ENCODE results near the gene TANC2. TPM values are rescaled to one million over a fixed set of nuclear protein-coding genes. Genes with fewer than 3 reads are reported as not detected.

The TANC2 gene
- total RNA-seq (2014; rRNA removed; shearing (Covaris generic)): 8.3 and 14.0 TPM in 2 replicates

DNA sequence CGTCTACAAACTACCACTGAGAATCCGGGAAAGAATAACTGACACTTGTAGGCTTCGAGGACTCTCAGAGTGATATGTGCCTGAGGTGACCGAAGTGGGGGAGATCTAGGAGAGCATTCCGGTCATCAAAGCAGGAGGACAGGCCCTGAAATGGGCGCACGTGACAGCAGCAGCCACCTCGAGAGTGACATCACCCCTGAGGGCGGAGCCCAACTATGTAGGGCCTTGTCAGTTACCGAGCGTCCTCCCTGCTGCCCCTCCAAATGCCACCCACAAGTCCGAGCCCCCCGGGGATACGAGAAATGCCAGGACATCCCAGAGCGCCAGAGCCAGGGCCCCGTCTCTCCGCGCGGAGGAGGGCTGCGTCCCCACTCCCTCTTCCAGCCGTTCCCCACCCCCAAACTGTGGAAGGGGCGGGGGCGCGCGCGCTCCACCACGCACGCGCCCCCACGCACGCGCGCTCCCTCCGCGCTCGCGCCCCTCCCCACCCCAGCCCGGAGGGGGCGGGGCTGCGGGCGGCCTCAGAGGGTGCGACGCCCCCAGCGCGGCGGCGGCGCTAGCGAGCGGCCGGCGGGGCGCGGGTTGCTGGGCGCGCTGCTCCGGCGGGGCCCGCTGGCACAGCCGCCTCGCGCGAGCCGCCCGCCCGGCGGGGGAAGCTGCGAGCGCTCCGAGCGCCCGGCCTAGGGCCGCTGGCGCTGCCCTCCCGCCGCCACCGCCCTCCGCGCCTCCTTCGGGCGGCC is at the start of gene TANC2:
TANC2 (plus strand) TSS at position 550 of the 740 bp plus-strand sequence. CDS start 43,325 bp downstream, outside the sequence.
- DNase-seq (ENCODE audit: low read depth): peak; percentile 61

DNA sequence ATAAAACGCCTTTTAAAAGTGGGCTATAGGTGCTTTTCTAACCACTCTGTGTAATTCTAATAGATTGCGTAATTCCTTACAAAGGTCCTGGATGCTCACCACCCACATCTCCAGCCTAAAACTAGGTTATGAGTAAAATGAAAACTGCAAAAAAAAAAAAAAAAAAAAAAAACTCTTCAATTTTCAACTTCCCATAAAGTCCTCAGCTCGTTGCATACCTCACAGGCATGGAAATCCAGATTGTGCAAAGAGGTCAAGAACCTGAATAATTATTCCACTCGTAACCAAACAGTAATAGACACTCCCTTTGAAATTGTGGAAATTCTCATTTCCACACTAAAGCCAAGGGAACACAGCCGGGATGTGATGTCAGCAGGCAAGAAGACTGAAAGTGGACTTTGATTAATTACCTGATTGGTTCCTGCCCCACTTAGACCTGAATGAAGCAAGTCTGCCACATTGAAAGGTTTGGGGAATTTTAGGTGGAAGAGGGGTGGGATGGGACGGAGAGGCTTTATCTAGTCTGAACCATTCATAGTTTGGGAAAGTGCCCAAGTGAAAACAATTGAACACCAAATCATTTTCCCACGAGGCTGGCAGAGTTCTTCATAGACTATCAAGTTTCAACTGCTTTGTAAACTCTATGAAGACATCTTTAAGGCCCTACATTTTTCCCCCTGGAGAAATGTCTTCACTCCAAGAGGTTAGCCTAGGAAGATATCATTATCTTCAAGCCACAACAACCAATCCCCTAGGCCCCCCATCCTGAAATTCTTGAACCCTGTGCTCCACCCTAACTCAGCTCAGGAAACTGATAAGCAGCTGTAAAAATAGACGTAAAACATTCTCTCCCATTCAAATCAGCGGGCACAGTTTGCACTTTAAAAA is 49.1 kb upstream of the TANC2 start:
- no peak for DNase-seq (ENCODE audit: low read depth)

DNA sequence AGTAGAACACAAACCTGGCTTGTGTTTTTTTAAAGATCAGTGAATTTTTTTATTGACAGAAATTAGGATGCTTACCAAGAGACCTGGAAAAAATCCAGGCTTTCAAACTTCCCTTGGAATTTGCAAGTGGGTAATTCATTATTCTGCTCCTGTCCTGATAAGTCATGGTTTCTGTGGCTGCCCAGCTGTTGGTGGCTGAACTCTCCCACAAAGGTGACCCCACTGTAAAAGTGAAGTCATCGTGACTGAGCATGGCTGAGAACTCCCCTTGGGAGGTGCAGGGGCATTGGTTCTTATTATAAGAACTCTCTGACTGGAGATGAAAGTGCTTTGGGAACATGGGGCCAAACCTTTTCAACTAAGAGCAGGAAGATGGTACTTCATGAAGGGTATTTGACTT is 46.6 kb upstream of the TANC2 start:
- DNase-seq (ENCODE audit: low read depth): peak; percentile 82

DNA sequence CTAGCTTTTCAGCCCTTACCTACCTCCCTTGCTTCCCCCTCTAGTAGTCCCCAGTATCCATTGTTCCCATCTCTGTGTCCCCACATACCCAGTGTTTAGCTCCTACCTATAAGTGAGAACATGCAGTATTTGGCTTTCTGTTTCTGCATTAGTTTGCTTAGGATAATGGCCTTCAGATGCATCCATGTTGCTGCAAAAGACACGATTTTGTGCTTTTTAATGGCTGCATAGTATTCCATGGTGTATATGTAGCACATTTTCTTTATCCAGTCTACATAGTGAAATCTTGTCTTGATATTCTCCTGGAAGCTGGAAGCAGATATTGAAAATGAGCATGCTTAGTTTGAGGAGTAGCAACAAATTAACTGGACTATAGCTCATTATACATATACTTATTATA is 45.7 kb upstream of the TANC2 start:
- DNase-seq (ENCODE audit: low read depth): no peak

DNA sequence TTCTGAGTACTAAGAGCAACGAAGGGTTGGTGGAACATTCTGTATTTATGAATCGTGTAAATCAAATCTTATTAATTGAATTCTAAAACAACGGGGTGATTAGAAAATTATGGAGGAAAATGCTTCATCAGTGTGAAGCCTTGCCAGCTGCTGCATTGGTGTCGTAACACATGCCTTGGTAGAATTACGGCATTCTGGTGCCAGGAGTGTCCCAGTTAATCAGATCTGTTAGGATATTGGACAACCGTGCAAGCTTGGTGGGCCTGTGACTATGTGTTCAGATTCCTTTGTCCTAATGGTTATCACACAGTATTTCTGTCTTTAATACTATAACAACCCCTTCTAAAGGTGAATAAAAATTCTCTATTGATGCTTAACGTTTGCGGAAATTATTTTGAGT is 44.2 kb upstream of the TANC2 start:
- DNase-seq (ENCODE audit: low read depth): no peak

DNA sequence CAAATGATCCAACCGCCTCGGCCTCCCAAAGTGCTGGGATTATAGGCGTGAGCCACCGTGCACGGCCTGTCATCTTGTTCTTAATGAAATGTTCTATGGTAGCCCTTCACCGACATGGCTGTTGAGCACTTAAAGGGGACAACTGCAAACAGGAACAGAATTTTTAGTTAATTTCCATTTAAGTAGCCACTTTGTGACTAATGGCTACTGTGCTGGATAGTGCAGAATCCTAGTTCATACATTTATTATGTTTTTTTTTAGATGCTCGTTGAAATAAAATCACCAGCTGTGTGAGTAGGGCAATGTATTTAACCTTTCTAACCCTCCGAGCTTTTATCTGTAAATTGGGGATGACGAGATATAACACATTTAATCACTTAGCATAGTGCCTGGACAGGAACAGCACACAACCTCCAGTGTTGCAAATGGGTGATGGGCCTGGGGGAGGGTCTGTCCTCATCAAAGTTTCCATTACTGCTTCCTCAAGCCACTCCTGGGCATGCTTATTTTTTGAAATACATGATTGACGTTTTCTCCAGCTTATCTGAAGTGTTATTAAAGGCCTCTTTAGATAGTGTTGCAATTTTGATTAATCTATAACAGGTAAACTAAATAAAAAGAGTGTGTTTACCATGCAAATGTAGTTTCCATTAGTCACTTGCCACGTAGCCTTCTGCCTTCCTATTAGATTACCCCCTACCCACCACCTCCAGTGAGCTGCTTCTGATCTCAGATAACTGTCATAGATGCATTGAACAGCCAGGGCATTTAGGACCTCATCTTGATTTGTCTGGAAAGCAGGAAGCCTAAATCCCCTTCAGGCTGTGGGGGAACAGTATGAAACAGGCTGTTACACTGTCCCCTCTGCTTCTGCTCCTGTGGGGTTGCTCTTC is 42.5 kb upstream of the TANC2 start:
- no peak for DNase-seq (ENCODE audit: low read depth)

DNA sequence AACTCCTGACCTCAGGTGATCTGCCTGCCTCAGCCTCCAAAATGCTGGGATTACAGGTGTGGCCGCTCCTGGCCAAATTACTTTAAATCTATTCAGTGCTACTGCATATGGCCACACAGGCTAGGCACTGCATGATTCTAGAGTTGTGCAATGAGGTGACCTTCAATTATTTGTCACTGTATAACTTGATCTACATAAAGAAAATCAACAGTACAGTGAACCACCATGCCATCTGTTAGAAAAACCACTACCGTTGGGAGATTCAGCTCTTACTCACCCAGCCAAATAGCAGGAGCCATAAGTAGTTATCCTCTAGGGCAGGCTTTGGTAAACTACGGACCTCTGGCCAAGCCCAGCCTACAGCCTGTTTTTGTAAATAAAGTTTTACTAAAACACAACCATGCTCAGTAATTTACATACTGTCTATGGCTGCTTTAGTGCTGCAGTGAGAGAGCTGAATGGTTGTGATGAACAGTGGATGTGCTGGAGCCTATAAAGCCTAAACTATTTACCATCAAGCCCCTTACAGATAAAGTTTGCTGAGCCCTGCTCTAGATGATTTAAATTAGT is 40.7 kb upstream of the TANC2 start:
- DNase-seq (ENCODE audit: low read depth): peak; percentile 25

DNA sequence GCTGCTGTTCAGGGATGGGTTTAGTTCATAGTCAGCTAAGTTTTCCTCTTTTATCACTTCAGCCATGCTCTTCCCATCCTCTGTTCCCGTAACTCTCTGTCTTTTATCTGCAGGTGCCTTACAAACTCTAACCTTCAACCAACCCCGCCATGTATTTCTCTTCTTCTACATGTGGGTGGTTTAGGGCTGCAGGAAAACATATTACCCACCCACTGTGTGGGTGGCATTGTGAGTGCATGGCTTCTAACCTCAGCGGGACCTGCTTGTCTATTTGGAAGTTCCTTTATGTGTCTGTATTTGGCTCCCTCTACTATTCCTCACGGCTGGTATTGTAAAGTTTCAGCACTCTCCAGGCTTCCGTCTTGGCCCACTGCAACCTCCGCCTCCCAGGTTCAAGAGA is 39.0 kb upstream of the TANC2 start:
- DNase-seq (ENCODE audit: low read depth): no peak

DNA sequence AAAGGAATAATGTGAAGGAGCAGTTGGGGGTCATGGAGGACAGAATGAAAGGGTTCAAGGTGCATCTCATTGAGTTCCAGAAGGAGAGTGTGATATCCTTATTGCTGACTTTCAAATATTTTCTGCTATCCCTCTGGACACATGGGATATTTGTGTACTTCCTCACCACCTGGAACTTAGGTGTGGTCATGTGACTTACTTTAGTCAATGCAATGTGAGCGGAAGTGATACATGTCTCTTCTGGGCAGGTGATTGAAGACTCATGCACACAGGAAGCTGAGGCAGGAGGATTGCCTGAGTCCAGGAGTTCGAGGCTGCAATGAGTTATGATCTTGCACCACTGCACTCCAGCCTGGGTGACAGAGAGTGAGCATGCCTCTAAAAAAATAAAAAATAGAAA is 36.7 kb upstream of the TANC2 start:
- no peak for DNase-seq (ENCODE audit: low read depth)

DNA sequence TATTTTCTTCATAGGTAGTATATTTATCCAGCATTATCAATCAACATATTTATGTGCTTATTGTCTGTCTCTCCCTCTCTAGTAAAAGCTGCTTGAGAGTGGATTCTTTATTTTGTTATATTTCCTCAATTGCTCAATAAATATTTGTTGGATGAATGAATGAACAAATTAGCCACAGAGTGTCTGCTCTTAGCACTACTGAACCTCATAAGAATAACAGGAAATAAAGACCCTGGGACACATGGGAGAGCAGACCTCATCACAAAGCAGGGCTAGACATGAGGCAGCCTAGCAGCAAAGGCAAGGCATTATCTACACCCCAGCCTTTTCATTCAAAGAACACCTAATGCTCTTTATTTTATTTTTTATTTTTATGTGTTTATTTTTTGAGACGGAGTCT is 34.9 kb upstream of the TANC2 start:
- no peak for DNase-seq (ENCODE audit: low read depth)

DNA sequence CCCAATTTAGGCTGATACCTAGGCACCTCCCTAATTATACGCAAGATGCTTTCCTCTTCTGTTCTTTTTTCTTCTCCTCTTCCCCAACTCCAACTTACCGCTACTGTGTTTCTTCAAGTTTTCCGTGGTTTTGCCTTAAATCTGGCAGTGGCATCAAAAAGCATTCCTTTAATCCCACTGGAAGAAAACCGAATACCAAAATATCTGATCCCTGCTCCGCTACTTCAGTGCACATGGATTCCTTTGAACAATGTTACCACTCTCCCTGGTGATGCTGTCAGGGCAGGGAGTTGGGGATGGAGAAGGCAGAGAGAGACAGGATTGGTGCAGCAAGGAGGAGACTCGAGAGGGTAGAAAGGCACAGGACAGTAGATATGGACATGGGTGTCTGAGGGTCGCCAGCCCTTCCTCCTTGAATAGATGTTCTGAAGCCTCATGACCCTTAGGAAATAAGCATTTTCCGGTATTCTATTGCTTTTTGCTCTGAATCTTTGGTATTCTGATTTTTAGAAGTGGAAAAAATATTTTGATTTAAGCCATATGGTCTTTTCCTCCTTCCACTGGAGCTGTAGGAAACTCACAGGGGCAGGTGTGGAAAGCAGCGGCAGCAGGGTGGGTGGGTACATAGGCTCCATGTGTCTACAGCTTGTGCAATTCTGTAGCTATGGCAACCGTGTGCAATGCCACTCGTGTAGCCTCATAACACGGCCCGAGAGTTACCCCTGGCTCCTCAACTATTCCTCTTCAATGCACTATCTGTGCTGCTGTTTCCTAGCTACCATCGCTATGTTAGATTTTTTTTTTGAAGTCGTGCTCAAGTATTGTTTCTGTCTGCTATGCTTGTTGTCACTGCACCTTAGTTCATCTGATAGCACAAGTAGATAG is 32.3 kb upstream of the TANC2 start:
- DNase-seq (ENCODE audit: low read depth): no peak

DNA sequence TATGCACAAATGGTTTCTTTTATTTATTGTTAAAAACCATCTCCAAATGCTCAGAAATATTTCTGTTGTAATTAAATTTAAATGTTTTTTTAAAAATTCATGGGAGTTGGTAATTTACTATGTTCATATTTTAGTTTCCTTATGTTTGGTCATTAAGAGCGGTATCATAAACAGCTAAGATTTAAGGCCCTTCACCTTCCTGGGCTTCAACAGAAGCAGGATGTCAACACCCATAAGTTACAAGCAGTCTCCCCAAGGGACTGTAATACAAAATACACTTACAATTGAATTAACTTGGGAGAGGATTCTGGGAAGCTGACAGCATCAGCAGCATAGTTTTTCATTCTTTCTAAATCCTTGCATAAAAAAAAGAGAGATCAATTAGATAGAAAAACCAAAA is 30.9 kb upstream of the TANC2 start:
- no peak for DNase-seq (ENCODE audit: low read depth)

DNA sequence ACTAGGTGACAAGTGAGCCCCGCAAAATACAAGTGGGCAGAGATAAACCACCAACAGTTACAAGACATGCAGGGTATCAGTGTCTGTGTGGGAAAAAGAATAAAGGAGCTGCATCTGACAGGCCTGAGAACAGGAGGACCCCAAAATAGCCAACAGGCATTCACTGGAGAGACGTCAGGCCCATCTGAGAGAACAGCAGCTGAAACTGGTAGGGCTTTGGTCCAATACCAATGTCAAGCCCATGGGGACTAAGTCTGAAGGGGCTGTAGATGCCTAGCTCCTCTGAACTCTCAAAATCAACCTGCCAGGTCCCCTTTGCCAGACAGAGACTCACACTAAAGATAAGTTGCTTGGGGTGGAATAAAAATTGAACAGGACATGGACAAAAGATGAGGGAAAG is 30.5 kb upstream of the TANC2 start:
- DNase-seq (ENCODE audit: low read depth): no peak

DNA sequence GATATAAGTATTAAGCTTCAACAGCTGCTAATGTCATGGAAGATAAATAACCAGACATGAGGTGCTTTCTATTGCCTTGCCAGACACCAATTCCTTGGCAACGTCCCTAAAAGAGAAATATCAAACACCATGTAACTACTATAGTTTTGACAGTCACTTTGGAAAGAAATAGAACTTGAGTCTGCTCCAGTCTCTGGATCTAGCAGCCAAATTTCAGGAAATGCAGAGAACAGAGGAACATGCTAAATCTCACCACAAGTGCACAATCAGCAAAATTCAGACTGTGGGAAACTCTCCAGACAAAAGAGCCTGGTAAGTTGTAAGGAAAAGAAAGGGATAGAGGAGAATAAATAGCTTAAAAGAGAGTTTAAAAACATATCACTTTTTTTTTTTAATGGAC is 28.4 kb upstream of the TANC2 start:
- DNase-seq (ENCODE audit: low read depth): no peak

DNA sequence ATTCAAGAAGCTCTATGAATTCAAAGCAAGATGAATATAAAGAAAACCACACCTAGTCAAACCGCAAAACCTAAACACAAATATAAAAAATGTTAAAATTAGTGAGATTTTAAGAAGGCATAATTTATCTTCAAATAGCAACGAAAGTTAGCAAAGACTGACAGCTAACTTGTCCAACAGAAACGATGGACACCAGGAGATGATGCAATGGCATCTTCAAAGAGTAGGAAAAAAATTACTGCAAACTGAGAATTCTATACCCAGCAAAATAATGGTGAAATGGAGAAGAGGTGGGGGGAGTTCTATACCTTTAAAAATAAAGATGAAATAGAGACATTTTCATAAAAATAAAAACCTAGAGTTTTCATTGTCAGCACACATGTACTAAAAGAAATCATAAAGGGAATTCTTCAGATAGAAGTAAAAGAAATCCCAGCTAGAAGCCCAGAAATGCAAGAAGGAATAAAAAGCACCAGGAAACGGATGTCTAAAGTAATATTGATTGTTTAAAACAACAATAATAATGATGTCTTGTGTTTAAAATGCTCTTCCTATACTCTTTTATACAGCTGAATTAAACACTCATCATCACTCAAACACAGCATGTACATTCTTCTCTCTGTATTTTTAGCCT is 24.6 kb upstream of the TANC2 start:
- no peak for DNase-seq (ENCODE audit: low read depth)

DNA sequence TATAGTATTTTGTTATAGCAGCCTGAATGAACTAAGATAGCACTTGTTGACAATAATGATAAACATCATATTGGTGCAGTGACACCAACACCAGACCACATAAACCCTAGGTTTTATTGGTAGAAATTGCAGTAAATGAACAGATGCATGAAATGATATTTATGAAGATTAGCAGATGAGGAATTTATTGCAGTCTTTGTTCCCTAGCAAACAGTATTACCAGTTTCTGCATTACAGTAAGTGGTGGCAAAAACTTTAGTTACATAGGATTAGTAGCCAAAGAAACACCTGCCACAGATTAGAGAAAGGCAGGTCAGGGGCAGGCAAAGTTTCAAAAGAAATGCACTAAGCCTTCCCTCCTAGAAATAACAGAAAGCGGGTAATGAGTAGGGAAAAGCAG is 17.7 kb upstream of the TANC2 start:
- no peak for DNase-seq (ENCODE audit: low read depth)

DNA sequence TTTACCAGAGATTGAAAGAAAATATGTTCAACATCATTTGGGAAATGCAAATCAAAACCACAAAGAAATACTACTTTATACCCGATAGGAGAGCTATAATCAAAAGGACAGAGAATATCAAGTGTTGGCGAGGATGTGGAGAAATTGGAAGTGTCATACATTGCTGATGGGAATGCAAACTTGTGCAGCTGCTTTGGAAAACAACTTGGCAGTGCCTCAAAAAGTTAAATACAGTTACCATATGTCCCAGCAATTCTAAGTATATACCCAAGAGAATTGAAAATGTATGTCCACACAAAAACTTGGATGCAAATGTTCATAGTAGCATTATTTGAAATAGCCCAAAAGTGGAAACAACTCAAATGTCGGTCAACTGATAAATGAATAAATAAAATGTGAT is 17.0 kb upstream of the TANC2 start:
- DNase-seq (ENCODE audit: low read depth): no peak

DNA sequence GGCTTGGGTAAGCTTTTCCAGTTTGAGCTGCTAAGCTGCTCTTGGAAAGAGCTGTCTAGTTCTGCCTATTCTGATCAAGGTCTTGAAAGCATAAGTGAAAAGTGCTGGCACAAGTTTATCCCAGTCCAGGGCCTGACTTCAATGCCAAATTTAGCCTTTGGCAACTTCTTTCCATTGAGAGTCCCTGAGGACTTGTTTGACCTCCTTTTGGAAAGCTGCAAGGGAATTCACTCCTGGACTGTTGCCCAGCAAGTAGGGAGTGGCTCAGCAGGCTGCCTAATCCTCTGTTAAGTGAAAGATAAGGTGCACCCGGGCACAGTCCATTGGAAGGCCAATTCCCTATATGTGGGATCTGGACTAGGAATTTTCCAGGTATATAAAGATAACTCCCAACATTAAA is 16.0 kb upstream of the TANC2 start:
- peak; percentile 83 for DNase-seq (ENCODE audit: low read depth)

DNA sequence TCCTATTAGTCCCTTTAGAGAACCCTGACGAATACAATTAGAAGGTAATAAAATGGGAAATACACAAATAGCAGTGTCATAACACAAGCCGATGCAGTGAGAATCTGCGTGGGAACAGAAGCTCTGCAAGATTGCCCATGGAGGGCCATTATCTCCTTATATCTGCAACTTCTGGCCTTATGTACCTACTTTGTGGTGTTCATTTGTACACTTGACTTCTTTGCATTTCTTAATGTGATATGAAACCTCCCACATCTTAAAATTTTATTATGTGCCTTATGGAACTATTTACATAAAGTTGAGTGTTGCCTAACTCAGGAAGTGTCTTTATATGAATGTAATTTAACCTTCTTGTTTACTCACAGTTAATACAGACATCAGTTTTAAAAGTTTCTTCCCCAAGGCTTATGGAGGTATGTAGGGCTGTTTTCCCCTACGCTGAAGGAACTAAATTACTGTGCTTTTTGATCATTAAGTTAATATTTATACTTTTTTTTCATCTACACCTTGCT is 10.1 kb upstream of the TANC2 start:
- DNase-seq (ENCODE audit: low read depth): no peak

DNA sequence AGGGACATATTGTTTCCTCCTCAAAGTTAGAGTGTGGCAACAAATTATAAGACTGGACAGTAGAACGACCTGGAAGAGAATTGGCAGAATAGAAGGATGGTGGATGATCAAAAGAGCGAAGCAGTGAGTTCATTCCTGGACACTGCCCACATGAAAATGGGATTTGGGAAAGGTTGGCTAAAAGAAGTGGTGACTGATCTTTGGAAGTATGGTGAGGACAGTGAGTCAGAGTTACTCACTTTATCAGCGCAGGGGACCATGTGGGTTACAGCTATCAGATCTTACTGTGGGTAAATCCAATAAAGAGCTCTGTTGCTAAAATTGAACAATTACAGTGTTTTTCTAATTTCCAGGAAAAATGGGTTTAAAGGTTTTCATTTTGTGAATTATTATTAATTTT is 2.7 kb upstream of the TANC2 start:
- DNase-seq (ENCODE audit: low read depth): peak; percentile 89
